Measurements from ENCODE around the gene MGMT.

The MGMT gene

DNA sequence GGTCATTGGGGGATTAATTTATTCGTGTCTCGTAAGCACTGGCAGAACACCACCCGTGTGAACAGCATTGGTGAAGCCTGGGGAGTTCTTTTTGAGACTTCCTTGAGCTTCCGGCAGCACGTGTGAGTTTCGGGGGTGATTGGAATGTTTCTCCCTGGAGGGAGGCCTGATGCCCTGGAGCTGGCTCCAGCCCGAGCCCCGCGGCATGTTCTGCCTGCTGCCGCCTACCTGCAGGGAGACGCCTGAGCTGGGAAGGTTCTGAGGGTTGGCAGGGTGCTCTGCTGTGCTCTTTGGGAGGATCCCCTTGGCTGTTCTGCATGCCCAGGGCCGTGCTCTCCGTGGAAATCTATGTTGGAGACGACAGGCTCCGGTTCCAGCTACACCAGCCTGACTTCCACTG is 159.3 kb downstream of the MGMT start:
- DNase-seq (ENCODE audit: low spot score), result no peak

GRCh38 chr10:129626796-129627435 is 159.9 kb downstream of the MGMT start:
- DNase-seq (ENCODE audit: low spot score), result peak; percentile 24

DNA sequence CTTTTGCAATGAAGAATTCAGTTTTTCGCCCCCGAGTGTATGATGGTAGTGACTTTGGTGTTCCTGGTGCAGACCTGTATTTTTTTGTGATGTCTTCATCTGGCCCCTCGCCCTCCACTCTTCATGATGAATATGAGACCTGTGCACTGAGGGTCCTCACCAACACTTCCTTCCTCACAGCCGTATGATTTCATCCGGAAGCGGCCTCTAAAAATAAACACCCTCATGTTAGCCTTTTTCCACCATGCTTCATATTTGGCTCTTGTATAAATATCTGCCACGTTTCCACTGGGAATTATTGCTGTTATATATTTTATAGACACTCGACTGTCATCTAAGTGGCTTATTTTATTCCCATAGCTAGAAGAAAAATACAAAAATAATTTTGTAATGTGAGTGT is 160.4 kb downstream of the MGMT start:
- no peak for DNase-seq (ENCODE audit: low spot score)

DNA sequence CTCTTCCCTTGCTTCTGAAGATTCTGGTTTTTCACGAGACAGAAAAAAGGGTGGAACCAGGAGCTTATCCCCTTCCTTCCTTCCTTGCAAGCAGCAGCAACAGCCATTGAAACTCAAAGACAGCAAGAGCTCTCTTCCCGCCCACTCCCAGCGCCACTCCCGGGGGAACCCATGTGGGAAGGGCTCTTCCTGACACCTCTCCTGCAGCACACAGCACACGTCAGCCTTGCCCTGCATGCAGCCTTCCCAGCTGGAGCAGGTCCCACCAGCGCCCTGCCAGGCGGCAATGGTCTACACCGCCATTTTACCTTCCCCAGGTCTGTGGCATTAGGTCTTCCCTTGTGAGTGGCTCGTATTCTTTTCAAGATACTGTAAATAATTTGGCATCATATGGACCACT is 161.8 kb downstream of the MGMT start:
- no peak for DNase-seq (ENCODE audit: low spot score)

DNA sequence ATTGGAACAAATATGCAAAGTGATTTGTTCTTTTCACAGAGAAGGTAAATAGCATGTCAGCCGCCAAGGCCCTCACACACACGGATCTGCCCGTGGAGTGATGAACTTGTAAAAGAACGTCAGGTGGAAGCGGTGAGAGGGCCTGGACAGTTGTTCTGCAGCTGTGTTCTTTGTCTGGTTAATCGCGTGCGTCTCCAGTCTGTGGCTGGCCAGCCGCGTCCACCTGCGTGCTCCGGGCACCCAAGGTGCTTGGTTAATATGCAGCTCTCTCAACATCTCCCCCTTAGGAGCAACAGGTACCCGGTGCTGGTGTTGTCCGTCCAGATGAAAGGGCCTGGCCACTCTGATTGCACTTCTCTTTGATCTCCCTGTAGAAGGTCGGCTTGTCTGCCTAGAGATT is 162.9 kb downstream of the MGMT start:
- no peak for DNase-seq (ENCODE audit: low spot score)

DNA sequence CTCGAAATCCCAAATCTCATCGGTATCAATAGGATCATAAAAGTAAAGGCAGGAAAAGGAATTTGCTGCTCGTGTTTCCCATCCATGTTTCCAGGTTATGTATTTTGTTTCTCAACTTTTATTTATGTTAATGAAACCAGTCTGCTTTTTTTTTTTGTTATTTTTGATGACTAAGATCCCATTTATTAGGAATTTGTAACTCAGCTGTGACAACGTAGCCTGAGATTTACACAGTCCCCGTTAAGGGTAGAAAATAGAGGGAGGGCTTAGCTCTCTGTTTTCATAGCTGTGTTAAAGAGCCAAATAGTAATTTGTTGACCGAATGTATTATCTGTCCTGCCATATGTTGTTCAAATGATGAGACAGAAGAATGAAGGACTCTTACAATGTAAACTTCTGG is 164.0 kb downstream of the MGMT start:
- DNase-seq (ENCODE audit: low spot score), result peak; percentile 8

DNA sequence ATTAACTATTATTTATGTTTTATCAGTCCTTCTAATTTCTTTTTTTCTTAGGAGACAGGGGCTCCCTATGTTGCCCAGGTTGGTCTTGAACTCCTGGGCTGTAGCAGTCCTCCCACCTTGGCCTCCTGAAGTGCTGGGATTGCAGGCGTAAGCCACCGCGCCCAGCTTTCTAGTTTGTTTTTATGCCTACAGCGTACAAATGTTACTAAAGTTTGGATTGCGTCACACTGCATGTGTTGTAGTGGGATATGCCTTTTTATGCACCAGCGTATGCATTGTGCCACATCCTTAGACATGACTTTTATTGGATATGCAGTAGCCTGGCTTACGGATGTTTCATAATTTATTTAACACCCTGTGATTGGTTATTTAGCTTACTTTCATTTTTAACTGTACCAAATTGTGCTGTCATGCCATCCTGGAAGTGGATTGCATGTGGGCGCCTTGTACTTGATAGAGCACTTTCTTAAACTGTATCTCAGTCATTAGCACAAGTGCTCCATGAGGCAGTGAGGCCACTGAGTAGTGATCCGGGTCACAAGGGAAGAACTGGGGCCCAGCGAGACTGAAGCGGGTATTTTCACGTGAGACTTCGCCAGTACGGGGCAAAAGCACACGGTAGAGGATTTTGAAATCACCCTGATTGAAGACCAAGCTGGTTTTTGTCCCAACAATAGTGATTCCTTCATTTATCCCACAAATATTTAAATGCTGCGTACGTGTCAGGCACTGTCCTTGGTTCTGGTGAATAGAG is 165.0 kb downstream of the MGMT start:
- no peak for DNase-seq (ENCODE audit: low spot score)

GRCh38 chr10:129637010-129637409 is 170.0 kb downstream of the MGMT start:
- no peak for DNase-seq (ENCODE audit: low spot score)

- no peak for DNase-seq (ENCODE audit: low spot score)
Measured at GRCh38 chr10:129637846-129638245, 170.8 kb downstream of the MGMT start.

GRCh38 chr10:129641351-129641750 is 174.3 kb downstream of the MGMT start:
- no peak for DNase-seq (ENCODE audit: low spot score)

GRCh38 chr10:129641982-129642381 is 174.9 kb downstream of the MGMT start:
- DNase-seq (ENCODE audit: low spot score), result no peak

DNA sequence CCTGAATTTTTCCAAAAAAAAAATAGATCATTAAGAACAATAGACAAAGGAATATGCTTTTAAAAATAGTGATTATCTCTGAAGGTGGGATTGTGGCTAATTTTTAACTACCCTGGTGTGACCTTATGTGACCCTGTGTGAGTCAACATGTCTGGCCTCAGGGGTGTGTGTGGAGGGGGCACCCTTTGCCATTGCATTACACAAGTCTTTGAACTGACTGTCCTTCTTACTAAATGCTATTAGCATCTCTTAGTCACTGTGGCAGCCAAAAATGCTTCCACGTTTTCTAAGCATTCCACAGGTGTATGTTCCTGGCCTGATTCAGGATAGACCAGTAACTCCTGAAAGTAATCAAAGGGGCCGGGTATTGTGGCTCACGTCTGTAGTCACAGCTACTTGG is 175.4 kb downstream of the MGMT start:
- peak; percentile 7 for DNase-seq (ENCODE audit: low spot score)

DNA sequence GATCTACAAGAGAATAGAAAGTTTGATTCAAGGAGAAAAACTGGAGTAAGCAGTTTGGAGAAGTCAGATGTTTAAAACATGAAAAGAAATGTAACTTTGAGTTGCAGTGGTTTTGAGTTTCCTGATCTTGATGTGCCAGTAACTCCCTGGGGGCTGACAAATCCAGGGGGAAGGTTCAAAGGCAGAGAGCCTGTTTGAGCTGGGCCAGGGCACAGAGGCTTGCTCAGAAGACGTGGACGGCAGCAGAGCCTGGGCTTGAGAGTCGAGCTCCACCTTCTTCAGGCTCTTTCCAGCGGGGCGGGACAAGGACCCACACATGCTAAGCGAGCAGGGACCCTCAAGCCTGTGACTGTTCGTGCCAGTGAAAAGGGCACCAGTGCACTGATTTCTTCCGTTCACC is 176.2 kb downstream of the MGMT start:
- no peak for DNase-seq (ENCODE audit: low spot score)

DNA sequence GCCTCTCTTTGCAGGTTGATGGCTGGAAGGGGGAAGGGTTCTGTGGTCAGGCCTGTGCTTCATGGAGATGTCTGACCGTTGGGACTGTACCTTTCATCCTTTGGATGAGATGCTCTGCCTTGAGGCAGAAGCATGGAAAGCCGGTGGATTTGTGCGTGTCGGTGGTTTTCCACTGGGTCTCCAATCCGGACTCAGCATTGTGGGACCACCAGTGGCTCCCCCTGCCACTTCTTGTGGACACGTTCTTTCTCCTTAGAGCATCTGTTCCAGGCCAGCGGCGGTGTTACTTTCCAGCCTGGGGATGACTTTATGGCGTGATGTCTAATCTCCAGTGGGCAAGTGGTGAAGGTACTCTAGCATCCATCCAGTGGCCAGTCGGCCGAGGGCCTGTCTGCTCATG is 178.4 kb downstream of the MGMT start:
- DNase-seq (ENCODE audit: low spot score), result no peak

DNA sequence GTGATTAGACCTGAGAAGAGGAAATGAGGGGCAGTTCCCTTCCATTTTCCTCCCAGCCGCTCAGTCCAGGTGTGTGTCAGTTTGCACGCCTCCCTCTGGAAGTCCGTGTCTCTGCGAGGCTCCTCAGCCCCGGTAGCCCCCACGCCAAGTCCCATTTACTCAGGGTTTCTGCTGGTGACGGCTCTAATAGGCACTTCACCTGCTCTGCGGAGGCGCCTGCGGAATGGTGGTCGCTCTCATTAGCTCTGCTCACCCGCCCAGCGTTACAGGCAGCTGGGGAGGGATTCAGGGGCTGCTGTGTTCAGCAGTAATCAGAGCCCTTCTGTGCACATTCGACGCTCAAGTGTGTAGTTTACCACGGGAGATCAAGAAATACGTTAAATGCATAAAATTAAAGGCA is 179.9 kb downstream of the MGMT start:
- DNase-seq (ENCODE audit: low spot score), result no peak

DNA sequence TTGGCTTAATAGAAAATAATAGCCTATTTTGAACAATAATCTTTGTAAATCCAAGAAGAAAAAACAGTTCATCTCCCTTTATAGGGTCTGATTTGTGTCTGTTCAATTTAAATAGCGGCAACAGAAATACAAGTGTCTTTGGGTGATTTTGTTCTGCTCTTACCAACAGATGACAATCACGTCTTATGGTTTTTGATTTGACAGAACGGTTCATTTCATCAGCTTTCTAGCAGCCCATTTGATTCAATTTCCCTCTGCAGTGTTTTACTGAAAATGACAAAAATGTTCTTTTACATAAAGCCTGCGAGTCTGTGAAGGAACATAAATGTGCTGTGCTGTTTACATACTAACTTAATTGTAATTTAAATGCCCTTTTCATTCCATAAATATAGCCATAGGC is 180.5 kb downstream of the MGMT start:
- no peak for DNase-seq (ENCODE audit: low spot score)

DNA sequence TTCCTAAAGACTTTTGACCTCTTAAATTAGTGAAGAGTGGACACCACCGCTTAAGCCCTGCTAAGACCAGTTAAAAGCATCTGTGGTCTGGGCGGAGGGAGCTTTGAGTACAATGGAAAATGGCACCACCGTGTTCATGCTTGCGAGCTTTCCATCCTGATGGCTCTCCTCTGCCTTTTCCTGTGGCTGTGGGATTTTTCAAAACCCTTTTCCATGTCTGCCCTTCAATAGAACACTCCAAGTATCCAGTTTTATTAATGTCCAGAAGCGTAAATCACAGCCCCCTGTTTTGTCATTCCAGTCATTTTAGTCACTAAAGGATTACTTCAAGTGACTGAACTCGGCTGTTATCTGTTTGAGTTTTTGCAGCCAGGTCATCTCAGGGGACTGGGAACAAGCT is 181.8 kb downstream of the MGMT start:
- no peak for DNase-seq (ENCODE audit: low spot score)

GRCh38 chr10:129652021-129652420 is 185.0 kb downstream of the MGMT start:
- no peak for DNase-seq (ENCODE audit: low spot score)

DNA sequence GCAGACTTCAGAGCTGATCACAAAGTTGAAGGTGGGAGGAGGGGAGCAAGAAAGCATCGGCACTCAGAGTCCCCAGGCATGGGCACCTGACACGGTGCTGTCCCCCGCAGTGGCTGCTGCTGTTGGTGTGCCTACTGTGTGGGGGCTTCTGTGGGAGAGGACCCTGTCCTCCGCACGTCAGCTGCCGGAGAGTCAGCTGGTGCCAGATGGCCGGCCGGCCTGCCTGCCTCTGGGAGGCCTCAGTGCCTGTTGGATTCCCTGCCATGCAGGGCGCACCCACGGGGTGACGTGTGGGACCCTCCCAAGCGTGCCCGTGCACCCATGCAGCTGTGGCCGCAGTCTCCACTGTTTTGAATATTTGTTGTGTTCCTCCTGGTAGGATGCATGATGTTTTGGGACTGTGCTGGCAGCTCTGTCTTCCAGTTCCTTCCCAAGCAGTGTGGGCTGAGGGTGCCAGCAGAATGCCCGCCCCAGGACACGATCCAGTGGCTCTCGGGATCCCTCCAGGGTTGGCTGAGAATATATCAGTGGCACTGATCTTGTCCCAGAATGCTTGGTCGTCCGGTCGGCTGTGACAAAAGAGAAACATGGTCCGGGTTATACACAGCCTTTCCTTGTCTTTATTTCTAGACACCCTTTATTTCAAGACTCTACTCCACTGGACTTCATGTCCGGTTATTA is 185.6 kb downstream of the MGMT start:
- no peak for DNase-seq (ENCODE audit: low spot score)

GRCh38 chr10:129653428-129653827 is 186.4 kb downstream of the MGMT start:
- DNase-seq (ENCODE audit: low spot score), result no peak

- no peak for DNase-seq (ENCODE audit: low spot score)
Measured at GRCh38 chr10:129653861-129654260, 186.8 kb downstream of the MGMT start.

DNA sequence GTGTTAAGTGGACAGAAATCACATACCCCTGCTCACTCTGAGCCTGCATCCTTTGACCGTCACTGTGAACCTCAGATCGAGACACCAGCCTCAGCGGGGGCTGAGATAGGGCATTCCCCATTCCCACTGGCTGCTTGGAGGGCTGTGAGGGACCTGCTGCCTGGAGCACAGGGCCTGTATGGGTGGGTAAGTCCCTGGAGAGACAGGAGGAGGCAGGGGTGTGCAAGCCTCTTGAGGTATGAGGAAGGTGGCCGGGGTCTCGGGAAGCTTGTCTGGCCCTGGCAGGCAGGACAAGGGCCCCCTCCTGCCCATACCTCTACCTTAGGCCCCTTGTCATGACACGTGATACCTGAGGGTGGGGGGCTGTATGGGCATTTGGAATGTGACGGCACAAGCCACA is 187.4 kb downstream of the MGMT start:
- no peak for DNase-seq (ENCODE audit: low spot score)

DNA sequence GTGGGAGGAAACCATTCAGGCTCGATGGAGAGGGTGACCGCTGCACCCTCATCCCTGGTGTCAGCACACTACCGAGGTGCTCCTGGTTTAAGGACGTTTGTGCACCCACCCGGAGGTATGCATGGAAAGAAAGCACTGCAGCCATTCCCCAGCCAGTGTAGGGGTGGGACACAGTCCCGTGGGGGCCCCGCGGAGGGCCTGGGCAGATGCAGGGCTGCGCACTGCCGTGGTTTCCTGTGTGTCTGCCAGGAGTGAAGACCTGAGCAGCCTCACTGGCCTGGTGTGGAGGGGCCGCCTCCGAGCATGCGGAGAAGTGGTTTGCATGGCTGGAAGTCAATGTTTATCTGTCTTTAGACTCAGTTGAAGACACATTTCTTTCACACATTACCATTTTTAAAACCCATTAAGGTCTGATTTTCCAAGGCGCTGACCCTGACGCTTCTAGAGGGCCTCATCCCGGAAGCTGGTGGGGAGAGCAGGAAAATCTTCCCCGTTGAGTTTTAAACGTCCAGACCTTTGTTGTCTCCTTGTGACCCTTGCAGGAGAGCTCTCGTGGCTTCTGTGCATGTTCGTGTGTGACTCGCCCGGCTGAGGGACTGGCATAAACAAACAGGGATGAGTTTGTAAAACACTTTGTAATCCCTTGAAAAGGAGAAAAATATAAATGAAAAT is 188.1 kb downstream of the MGMT start:
- DNase-seq (ENCODE audit: low spot score), result no peak
